Neuron (in vitro differentiated cells): ENCODE measurements around the gene IP6K3.

ENCODE experiments used
- H2AFZ ChIP-seq: one replicate; pipeline ENCODE4 v1.6.1; 2013; ENCODE audit warnings: low read depth, mild to moderate bottlenecking, inconsistent platforms, low read length, moderate library complexity
- H3K27me3 ChIP-seq: one replicate; pipeline ENCODE4 v1.6.1; 2013; ENCODE audit warnings: low read length; ENCODE audit not compliant: insufficient read depth
- H3K36me3 ChIP-seq: one replicate; pipeline ENCODE4 v1.6.1; 2013; ENCODE audit warnings: low read length; ENCODE audit not compliant: insufficient read depth
- H3K4me1 ChIP-seq: one replicate; pipeline ENCODE4 v1.6.1; 2013; ENCODE audit warnings: low read length; ENCODE audit not compliant: insufficient read depth
- H3K4me3 ChIP-seq: 2 replicates; pipeline ENCODE4 v1.5.1; 2013; ENCODE audit warnings: mild to moderate bottlenecking, low read length, moderate library complexity
- H3K9me3 ChIP-seq: one replicate; pipeline ENCODE4 v1.6.1; 2013; ENCODE audit warnings: low read length

Gene IP6K3

GRCh38 chr6:33750244-33750991 is 3.7 kb upstream of the IP6K3 start:
- Histone ChIP-seq H3K9me3 (no peaks in the 10 kb centered on the region), H3K4me1 (peaks cover 30% of the 10 kb centered on the region)

GRCh38 chr6:33749401-33749800 is 2.7 kb upstream of the IP6K3 start:
- peaks cover 39% of the 10 kb centered on the region for H3K4me1 ChIP-seq
- H3K36me3 ChIP-seq = no peaks in the 10 kb centered on the region
- H3K4me3 ChIP-seq = no peak overlapping the region
- no peaks in the 10 kb centered on the region for H3K27me3 ChIP-seq
- H2AFZ ChIP-seq = no peak overlapping the region
- no peaks in the 10 kb centered on the region for H3K9me3 ChIP-seq

More at GRCh38 chr6:33750244-33750991, 3.7 kb upstream of the IP6K3 start:
- H3K27me3 ChIP-seq = no peaks in the 10 kb centered on the region
- H3K36me3 ChIP-seq = no peaks in the 10 kb centered on the region
- H2AFZ ChIP-seq = no peak overlapping the region
- H3K4me3 ChIP-seq = no peak overlapping the region

- no peaks in the 10 kb centered on the region for H3K9me3 ChIP-seq
- no peak overlapping the region for H2AFZ ChIP-seq
- H3K4me3 ChIP-seq = no peak overlapping the region
- H3K36me3 ChIP-seq = no peaks in the 10 kb centered on the region
- no peaks in the 10 kb centered on the region for H3K27me3 ChIP-seq
- peaks cover 39% of the 10 kb centered on the region for H3K4me1 ChIP-seq
Measured at GRCh38 chr6:33748841-33749240, 2.1 kb upstream of the IP6K3 start.

- Histone ChIP-seq H3K4me1 (peaks cover 39% of the 10 kb centered on the region), H3K27me3 (no peaks in the 10 kb centered on the region), H3K9me3 (no peaks in the 10 kb centered on the region), H2AFZ (no peak overlapping the region), H3K36me3 (no peaks in the 10 kb centered on the region), H3K4me3 (no peak overlapping the region)
Measured at GRCh38 chr6:33747823-33748222, 1.1 kb upstream of the IP6K3 start.

GRCh38 chr6:33746036-33746600 is 587 bp downstream of the IP6K3 start:
- H3K27me3 ChIP-seq = peaks cover 4% of the 10 kb centered on the region
- peaks cover 28% of the 10 kb centered on the region for H3K4me1 ChIP-seq
- no peaks in the 10 kb centered on the region for H3K36me3 ChIP-seq
- H3K9me3 ChIP-seq = no peaks in the 10 kb centered on the region
- no peak overlapping the region for H3K4me3 ChIP-seq
- H2AFZ ChIP-seq = no peak overlapping the region

GRCh38 chr6:33745548-33745947 is 1.2 kb downstream of the IP6K3 start:
- H3K27me3 ChIP-seq = peaks cover 4% of the 10 kb centered on the region
- H3K36me3 ChIP-seq = no peaks in the 10 kb centered on the region
- H3K4me1 ChIP-seq = peaks cover 28% of the 10 kb centered on the region
- no peak overlapping the region for H2AFZ ChIP-seq
- H3K9me3 ChIP-seq = no peaks in the 10 kb centered on the region
- H3K4me3 ChIP-seq = no peak overlapping the region

- no peaks in the 10 kb centered on the region for H3K36me3 ChIP-seq
- H2AFZ ChIP-seq = no peak overlapping the region
- H3K4me1 ChIP-seq = peaks cover 28% of the 10 kb centered on the region
- peaks cover 4% of the 10 kb centered on the region for H3K27me3 ChIP-seq
- no peak overlapping the region for H3K4me3 ChIP-seq
- H3K9me3 ChIP-seq = no peaks in the 10 kb centered on the region
Measured at GRCh38 chr6:33744895-33745546, 1.7 kb downstream of the IP6K3 start.

GRCh38 chr6:33744001-33744848 is 2.5 kb downstream of the IP6K3 start:
- Histone ChIP-seq H3K36me3 (no peaks in the 10 kb centered on the region), H3K27me3 (peaks cover 4% of the 10 kb centered on the region), H2AFZ (no peak overlapping the region), H3K9me3 (no peaks in the 10 kb centered on the region), H3K4me1 (peaks cover 28% of the 10 kb centered on the region), H3K4me3 (no peak overlapping the region)

GRCh38 chr6:33742837-33743236 is 3.9 kb downstream of the IP6K3 start:
- H3K36me3 ChIP-seq = no peaks in the 10 kb centered on the region
- H3K27me3 ChIP-seq = peaks cover 9% of the 10 kb centered on the region
- no peaks in the 10 kb centered on the region for H3K9me3 ChIP-seq
- peaks cover 26% of the 10 kb centered on the region for H3K4me1 ChIP-seq
- H3K4me3 ChIP-seq = no peak overlapping the region
- H2AFZ ChIP-seq = no peak overlapping the region

GRCh38 chr6:33742092-33742491 is 4.6 kb downstream of the IP6K3 start:
- no peak overlapping the region for H3K4me3 ChIP-seq
- H2AFZ ChIP-seq = no peak overlapping the region
- no peaks in the 10 kb centered on the region for H3K9me3 ChIP-seq
- peaks cover 24% of the 10 kb centered on the region for H3K4me1 ChIP-seq
- H3K36me3 ChIP-seq = no peaks in the 10 kb centered on the region
- peaks cover 9% of the 10 kb centered on the region for H3K27me3 ChIP-seq

GRCh38 chr6:33740794-33741193 is 5.9 kb downstream of the IP6K3 start:
- no peaks in the 10 kb centered on the region for H3K9me3 ChIP-seq
- peaks cover 9% of the 10 kb centered on the region for H3K27me3 ChIP-seq
- no peak overlapping the region for H3K4me3 ChIP-seq
- H3K4me1 ChIP-seq = peaks cover 11% of the 10 kb centered on the region
- H3K36me3 ChIP-seq = no peaks in the 10 kb centered on the region
- no peak overlapping the region for H2AFZ ChIP-seq

GRCh38 chr6:33740204-33740608 is 6.5 kb downstream of the IP6K3 start:
- Histone ChIP-seq H3K4me1 (peaks cover 6% of the 10 kb centered on the region), H3K36me3 (no peaks in the 10 kb centered on the region), H3K9me3 (no peaks in the 10 kb centered on the region), H3K4me3 (no peak overlapping the region), H3K27me3 (peaks cover 9% of the 10 kb centered on the region), H2AFZ (no peak overlapping the region)

- Histone ChIP-seq H2AFZ (no peak overlapping the region), H3K27me3 (peaks cover 9% of the 10 kb centered on the region), H3K4me3 (no peak overlapping the region), H3K4me1 (peaks cover 1% of the 10 kb centered on the region), H3K36me3 (no peaks in the 10 kb centered on the region), H3K9me3 (no peaks in the 10 kb centered on the region)
Measured at GRCh38 chr6:33739571-33739970, 7.1 kb downstream of the IP6K3 start.
